ENCODE results near the gene INSC. TPM values are rescaled to one million over a fixed set of nuclear protein-coding genes. Genes with fewer than 3 reads are reported as not detected.
A peak's percentile ranks its signal among the peaks of the same experiment; 100 is the strongest.

Gene INSC
- total and polyA plus RNA-seq, 2 donors: 0.19 to 0.66 TPM

- peaks cover 0 to 4% of the 10 kb centered on the region in 2 donors for H3K4me1 ChIP-seq (ENCODE audit: control insufficient read depth in 2 of 2, insufficient read depth in 2 of 2, low read length in 2 of 2)
- H3K36me3 ChIP-seq (ENCODE audit: control insufficient read depth in 2 of 2, insufficient read depth in 2 of 2, low read length in 1 of 2): no peaks in the 10 kb centered on the region
- no peak overlapping the region for H3K27ac ChIP-seq (ENCODE audit: low read depth in 1 of 2, low read length in 1 of 2)
- H3K4me3 ChIP-seq (ENCODE audit: low read length in 2 of 2): no peak overlapping the region
- H3K27me3 ChIP-seq (ENCODE audit: control insufficient read depth in 2 of 2, insufficient read depth in 1 of 2, low read length in 1 of 2): no peaks in the 10 kb centered on the region
- H3K9me3 ChIP-seq (ENCODE audit: control insufficient read depth in 2 of 2, insufficient read depth in 1 of 2, low read length in 1 of 2): no peaks in the 10 kb centered on the region
- no peak for DNase-seq (ENCODE audit: low read depth in 6 of 9, low spot score in 9 of 9)
- 73% methylated on average over 1 of the region's 1 CpG for WGBS
Measured at GRCh38 chr11:15150507-15150906, 35.8 kb downstream of the INSC start.

DNA sequence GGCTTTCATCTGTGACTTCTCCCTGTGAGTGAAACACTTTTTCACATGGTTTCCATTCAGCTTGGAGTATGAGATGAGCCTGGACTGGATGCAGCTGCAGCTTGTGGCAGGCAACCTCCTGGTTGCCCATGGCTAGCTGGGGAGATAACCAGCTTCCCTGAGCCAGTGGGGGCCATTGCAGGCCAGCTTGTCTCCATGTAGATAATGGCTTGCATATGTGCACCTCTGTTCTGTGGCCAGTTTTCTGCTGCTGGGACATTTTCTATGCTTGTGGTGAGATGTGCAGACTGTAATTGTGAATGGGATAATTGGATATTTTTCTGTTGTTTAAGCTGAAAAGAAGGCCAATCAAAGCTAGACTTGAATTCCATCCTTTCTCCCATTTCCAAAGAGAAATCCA lies 38.5 kb downstream of the INSC start:
- no peak for DNase-seq (ENCODE audit: low read depth in 6 of 9, low spot score in 9 of 9)
- Histone ChIP-seq H3K4me1 (ENCODE audit: control insufficient read depth in 2 of 2, insufficient read depth in 2 of 2, low read length in 2 of 2) (peaks cover 0 to 4% of the 10 kb centered on the region in 2 donors), H3K27ac (ENCODE audit: low read depth in 1 of 2, low read length in 1 of 2) (no peak overlapping the region), H3K36me3 (ENCODE audit: control insufficient read depth in 2 of 2, insufficient read depth in 2 of 2, low read length in 1 of 2) (no peaks in the 10 kb centered on the region), H3K4me3 (ENCODE audit: low read length in 2 of 2) (no peak overlapping the region), H3K27me3 (ENCODE audit: control insufficient read depth in 2 of 2, insufficient read depth in 1 of 2, low read length in 1 of 2) (no peaks in the 10 kb centered on the region), H3K9me3 (ENCODE audit: control insufficient read depth in 2 of 2, insufficient read depth in 1 of 2, low read length in 1 of 2) (no peaks in the 10 kb centered on the region)

DNA sequence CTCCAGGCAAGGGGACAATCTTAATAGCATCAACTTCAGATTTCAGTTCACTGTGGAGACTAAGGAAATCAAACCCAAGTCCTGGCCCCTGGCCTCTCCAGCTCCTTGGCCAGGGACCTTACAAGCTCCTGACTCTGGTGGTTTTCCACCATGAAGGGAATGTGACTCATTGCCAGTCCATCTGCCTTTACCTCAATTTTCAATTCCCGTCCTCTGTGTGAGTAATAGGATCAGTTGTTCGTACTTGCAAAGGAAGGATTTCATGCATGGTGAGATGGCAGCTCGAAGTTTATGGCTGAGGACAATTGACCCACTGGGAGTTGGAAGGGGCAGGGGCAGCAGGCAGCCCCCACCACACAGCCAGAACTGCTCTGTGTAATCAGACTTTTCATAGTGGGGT lies 42.5 kb downstream of the INSC start:
- Histone ChIP-seq H3K27me3 (ENCODE audit: control insufficient read depth in 2 of 2, insufficient read depth in 1 of 2, low read length in 1 of 2) (no peaks in the 10 kb centered on the region), H3K27ac (ENCODE audit: low read depth in 1 of 2, low read length in 1 of 2) (no peak overlapping the region), H3K4me3 (ENCODE audit: low read length in 2 of 2) (no peak overlapping the region), H3K36me3 (ENCODE audit: control insufficient read depth in 2 of 2, insufficient read depth in 2 of 2, low read length in 1 of 2) (no peaks in the 10 kb centered on the region), H3K4me1 (ENCODE audit: control insufficient read depth in 2 of 2, insufficient read depth in 2 of 2, low read length in 2 of 2) (no peaks in the 10 kb centered on the region), H3K9me3 (ENCODE audit: control insufficient read depth in 2 of 2, insufficient read depth in 1 of 2, low read length in 1 of 2) (no peaks in the 10 kb centered on the region)
- WGBS: 89% methylated on average over 3 of the region's 3 CpGs
- DNase-seq (ENCODE audit: low read depth in 6 of 9, low spot score in 9 of 9): no peak

DNA sequence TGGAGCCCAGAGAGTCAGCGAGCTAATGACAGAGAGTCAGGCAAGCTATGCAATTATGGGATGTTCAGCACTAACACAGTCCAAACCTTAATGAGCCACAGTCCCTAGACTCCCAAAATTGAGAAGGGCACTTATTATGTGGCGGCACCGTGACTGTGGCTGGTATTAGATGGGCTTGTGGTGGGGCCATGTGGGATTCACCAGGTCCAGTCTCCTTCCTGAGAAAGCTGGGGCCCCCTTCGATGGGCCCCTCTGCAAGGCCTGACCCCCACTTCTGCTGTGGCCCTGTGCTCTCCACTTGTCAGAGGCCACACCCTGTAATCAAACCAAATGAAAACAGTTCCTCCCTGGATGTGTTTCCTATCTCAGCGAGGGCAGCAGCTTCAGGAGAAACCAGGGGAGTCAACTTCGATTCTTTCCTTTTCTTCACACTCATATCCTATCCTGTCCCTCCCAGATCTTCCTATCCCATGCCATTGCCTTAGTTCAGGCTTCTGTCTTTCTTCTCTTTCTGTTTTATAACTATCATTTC lies 42.9 kb downstream of the INSC start:
- no peak overlapping the region for H3K4me3 ChIP-seq (ENCODE audit: low read length in 2 of 2)
- H3K4me1 ChIP-seq (ENCODE audit: control insufficient read depth in 2 of 2, insufficient read depth in 2 of 2, low read length in 2 of 2): no peaks in the 10 kb centered on the region
- no peaks in the 10 kb centered on the region for H3K27me3 ChIP-seq (ENCODE audit: control insufficient read depth in 2 of 2, insufficient read depth in 1 of 2, low read length in 1 of 2)
- WGBS: 94% methylated on average over 6 of the region's 6 CpGs
- no peaks in the 10 kb centered on the region for H3K36me3 ChIP-seq (ENCODE audit: control insufficient read depth in 2 of 2, insufficient read depth in 2 of 2, low read length in 1 of 2)
- H3K9me3 ChIP-seq (ENCODE audit: control insufficient read depth in 2 of 2, insufficient read depth in 1 of 2, low read length in 1 of 2): no peaks in the 10 kb centered on the region
- no peak for DNase-seq (ENCODE audit: low read depth in 6 of 9, low spot score in 9 of 9)
- no peak overlapping the region for H3K27ac ChIP-seq (ENCODE audit: low read depth in 1 of 2, low read length in 1 of 2)

DNA sequence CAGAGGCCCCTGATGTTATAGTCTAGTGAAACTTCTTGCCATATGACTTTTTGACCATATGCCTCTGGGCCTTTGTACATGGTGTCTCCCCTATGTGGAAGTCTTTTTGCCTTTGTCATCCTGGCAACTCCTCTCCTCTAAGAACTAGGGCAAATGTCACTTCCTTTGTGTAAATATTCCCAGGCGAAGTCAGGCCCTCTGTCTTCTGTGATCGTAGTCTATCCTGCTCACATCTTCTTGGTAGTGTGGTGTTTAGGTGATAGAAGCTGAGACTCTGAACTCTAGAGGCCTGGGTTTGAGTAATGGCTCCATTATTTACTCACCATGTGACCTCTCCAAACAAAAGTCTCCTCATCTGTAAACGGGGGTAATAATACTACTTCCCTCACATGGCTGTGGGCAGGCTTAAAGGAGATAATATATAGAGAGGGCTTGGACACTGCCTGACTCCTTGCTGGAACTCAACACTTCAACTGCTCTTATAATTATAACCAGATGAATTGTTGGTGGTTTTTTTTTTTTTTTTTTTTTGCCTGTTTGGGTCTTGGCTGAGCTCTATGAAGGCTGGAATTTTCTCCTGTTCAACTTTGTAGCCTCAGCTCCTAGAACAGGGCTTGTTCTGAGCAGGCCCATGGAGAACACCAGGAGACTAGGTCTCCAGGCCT lies 43.8 kb downstream of the INSC start:
- no peak for DNase-seq (ENCODE audit: low read depth in 6 of 9, low spot score in 9 of 9)
- H3K4me1 ChIP-seq (ENCODE audit: control insufficient read depth in 2 of 2, insufficient read depth in 2 of 2, low read length in 2 of 2): no peaks in the 10 kb centered on the region
- H3K27ac ChIP-seq (ENCODE audit: low read depth in 1 of 2, low read length in 1 of 2): no peak overlapping the region
- no peak overlapping the region for H3K4me3 ChIP-seq (ENCODE audit: low read length in 2 of 2)
- no peaks in the 10 kb centered on the region for H3K9me3 ChIP-seq (ENCODE audit: control insufficient read depth in 2 of 2, insufficient read depth in 1 of 2, low read length in 1 of 2)
- 93% methylated on average over 3 of the region's 3 CpGs for WGBS
- H3K27me3 ChIP-seq (ENCODE audit: control insufficient read depth in 2 of 2, insufficient read depth in 1 of 2, low read length in 1 of 2): no peaks in the 10 kb centered on the region
- H3K36me3 ChIP-seq (ENCODE audit: control insufficient read depth in 2 of 2, insufficient read depth in 2 of 2, low read length in 1 of 2): no peaks in the 10 kb centered on the region

GRCh38 chr11:15159085-15159484 lies 44.4 kb downstream of the INSC start:
- Histone ChIP-seq H3K36me3 (ENCODE audit: control insufficient read depth in 2 of 2, insufficient read depth in 2 of 2, low read length in 1 of 2) (no peaks in the 10 kb centered on the region), H3K27ac (ENCODE audit: low read depth in 1 of 2, low read length in 1 of 2) (no peak overlapping the region), H3K9me3 (ENCODE audit: control insufficient read depth in 2 of 2, insufficient read depth in 1 of 2, low read length in 1 of 2) (no peaks in the 10 kb centered on the region), H3K27me3 (ENCODE audit: control insufficient read depth in 2 of 2, insufficient read depth in 1 of 2, low read length in 1 of 2) (no peaks in the 10 kb centered on the region), H3K4me3 (ENCODE audit: low read length in 2 of 2) (no peak overlapping the region), H3K4me1 (ENCODE audit: control insufficient read depth in 2 of 2, insufficient read depth in 2 of 2, low read length in 2 of 2) (no peaks in the 10 kb centered on the region)
- peak in 2 of 9 donors; percentile 5 to 11 for DNase-seq (ENCODE audit: low read depth in 6 of 9, low spot score in 9 of 9)
- 67% methylated on average over 2 of the region's 2 CpGs for WGBS

DNA sequence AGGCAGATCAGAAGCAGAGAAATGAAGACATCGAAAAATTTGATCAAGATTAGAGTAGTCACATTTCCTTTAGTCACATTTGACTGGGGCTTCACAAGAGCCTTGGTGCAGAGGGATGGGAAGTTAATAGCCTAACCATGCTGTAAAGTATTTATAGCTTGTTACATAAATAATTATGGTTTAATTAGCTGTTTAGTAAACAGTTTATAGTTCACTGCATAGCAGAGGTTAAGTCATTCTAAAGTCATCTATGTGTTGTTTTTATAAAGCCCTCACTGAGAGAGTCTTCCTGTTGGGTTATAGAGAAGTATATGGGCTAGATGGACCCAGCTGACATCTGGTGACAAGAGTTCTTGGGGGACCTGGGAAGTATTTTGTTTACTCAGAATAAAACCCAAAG lies 47.1 kb downstream of the INSC start:
- no peaks in the 10 kb centered on the region for H3K36me3 ChIP-seq (ENCODE audit: control insufficient read depth in 2 of 2, insufficient read depth in 2 of 2, low read length in 1 of 2)
- DNase-seq (ENCODE audit: low read depth in 6 of 9, low spot score in 9 of 9): no peak
- H3K4me3 ChIP-seq (ENCODE audit: low read length in 2 of 2): no peak overlapping the region
- WGBS: 82% methylated on average over 1 of the region's 1 CpG
- H3K9me3 ChIP-seq (ENCODE audit: control insufficient read depth in 2 of 2, insufficient read depth in 1 of 2, low read length in 1 of 2): no peaks in the 10 kb centered on the region
- no peaks in the 10 kb centered on the region for H3K4me1 ChIP-seq (ENCODE audit: control insufficient read depth in 2 of 2, insufficient read depth in 2 of 2, low read length in 2 of 2)
- H3K27me3 ChIP-seq (ENCODE audit: control insufficient read depth in 2 of 2, insufficient read depth in 1 of 2, low read length in 1 of 2): no peaks in the 10 kb centered on the region
- H3K27ac ChIP-seq (ENCODE audit: low read depth in 1 of 2, low read length in 1 of 2): no peak overlapping the region

GRCh38 chr11:15163136-15163535 lies 48.4 kb downstream of the INSC start:
- Histone ChIP-seq H3K36me3 (ENCODE audit: control insufficient read depth in 2 of 2, insufficient read depth in 2 of 2, low read length in 1 of 2) (no peaks in the 10 kb centered on the region), H3K27ac (ENCODE audit: low read depth in 1 of 2, low read length in 1 of 2) (no peak overlapping the region), H3K4me3 (ENCODE audit: low read length in 2 of 2) (no peak overlapping the region), H3K9me3 (ENCODE audit: control insufficient read depth in 2 of 2, insufficient read depth in 1 of 2, low read length in 1 of 2) (no peaks in the 10 kb centered on the region), H3K27me3 (ENCODE audit: control insufficient read depth in 2 of 2, insufficient read depth in 1 of 2, low read length in 1 of 2) (no peaks in the 10 kb centered on the region), H3K4me1 (ENCODE audit: control insufficient read depth in 2 of 2, insufficient read depth in 2 of 2, low read length in 2 of 2) (no peaks in the 10 kb centered on the region)
- DNase-seq (ENCODE audit: low read depth in 6 of 9, low spot score in 9 of 9): no peak

DNA sequence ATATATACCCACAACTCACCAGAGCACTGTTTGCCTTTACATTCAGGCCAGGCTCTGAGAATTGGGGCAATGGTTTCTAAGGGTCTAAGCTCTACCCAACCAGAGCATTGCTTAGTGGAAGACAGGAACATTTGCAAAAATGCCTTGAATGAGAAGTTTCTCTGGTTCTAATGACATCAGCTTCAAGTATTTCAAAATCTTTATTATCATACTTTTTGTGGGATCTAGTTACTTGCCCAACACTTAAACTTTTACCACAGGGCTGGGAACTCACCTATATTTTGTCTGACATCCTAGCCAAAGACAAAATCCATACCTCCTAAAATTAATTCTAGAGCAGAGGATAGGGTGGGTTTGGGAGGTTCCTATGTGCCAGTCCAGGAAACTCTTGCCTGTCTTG lies 51.5 kb downstream of the INSC start:
- H3K27ac ChIP-seq (ENCODE audit: low read depth in 1 of 2, low read length in 1 of 2): no peak overlapping the region
- no peaks in the 10 kb centered on the region for H3K27me3 ChIP-seq (ENCODE audit: control insufficient read depth in 2 of 2, insufficient read depth in 1 of 2, low read length in 1 of 2)
- H3K9me3 ChIP-seq (ENCODE audit: control insufficient read depth in 2 of 2, insufficient read depth in 1 of 2, low read length in 1 of 2): no peaks in the 10 kb centered on the region
- no peak for DNase-seq (ENCODE audit: low read depth in 6 of 9, low spot score in 9 of 9)
- H3K4me1 ChIP-seq (ENCODE audit: control insufficient read depth in 2 of 2, insufficient read depth in 2 of 2, low read length in 2 of 2): no peaks in the 10 kb centered on the region
- no peaks in the 10 kb centered on the region for H3K36me3 ChIP-seq (ENCODE audit: control insufficient read depth in 2 of 2, insufficient read depth in 2 of 2, low read length in 1 of 2)
- H3K4me3 ChIP-seq (ENCODE audit: low read length in 2 of 2): no peak overlapping the region
